ENCODE data around the gene OAT.

OAT gene

DNA sequence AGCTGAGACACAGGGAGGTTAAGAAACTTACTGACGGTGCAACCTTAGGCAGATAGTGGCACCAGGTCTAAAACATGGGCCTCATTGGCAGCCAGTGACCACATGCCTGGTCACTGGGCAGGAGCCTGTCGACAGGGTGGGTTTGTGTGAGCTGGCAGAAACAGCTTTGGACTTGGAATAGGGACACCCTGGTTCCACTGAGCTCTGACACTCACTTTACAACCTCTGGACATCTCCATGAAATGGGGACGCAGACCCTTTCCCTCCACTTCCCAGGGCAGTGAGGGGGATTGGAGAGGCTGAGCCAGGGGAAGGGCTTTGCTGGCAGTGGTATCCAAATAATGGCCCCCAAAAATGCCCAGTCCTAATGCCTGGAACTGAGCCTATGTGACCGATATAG is 49.7 kb downstream of the OAT start:
- Mint-ChIP-seq H3K4me3 (no peak overlapping the region), H3K27ac (no peak overlapping the region), H3K27me3 (peaks cover 16% of the 10 kb centered on the region), H3K36me3 (ENCODE audit: low read depth) (no peaks in the 10 kb centered on the region), H3K9me3 (no peaks in the 10 kb centered on the region), H3K4me1 (ENCODE audit: low read depth) (no peaks in the 10 kb centered on the region)
- no peak for DNase-seq

DNA sequence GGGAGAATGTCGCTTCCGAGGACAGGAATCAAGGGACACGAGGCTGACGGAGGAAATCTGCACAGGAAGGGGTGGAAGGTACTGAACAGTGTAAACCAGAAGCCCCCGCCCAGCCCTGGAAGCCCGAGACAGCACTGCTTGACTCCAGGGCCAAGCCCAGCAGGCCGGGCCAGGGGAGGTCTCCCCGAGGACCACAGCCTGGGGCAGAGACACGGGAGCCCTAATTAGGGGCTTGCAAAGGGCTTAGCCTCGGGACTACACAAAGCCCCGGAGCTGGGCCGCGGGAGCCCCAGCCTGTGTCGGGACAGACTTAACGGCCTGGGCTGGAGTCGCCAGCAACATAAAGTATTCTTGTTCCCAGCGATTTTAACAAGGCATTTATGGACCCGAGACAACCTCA is 50.8 kb downstream of the OAT start:
- Mint-ChIP-seq H3K4me3 (no peak overlapping the region), H3K27ac (no peak overlapping the region), H3K36me3 (ENCODE audit: low read depth) (no peaks in the 10 kb centered on the region), H3K9me3 (no peaks in the 10 kb centered on the region), H3K27me3 (peaks cover 16% of the 10 kb centered on the region), H3K4me1 (ENCODE audit: low read depth) (no peaks in the 10 kb centered on the region)
- no peak for DNase-seq

DNA sequence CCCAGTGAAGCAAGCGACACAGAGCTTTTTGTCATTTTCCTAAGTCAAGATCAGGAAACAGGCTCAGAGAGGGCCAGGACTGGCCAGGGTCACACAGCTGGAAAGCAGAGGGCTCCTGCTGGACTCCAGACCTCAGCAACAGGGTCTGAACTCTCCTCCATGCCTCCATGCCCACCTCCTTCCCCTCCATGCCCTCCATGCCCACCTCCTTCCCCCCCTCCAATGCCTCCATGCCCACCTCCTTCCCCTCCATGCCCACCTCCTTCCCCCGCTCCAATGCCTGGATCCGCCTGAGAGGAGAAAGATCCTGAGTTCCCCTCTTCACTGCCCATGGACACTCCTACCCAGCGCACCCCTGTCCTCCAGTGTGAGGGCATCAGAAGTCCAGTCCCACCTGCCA is 51.3 kb downstream of the OAT start:
- H3K4me1 Mint-ChIP-seq (ENCODE audit: low read depth) = no peaks in the 10 kb centered on the region
- no peak overlapping the region for H3K27ac Mint-ChIP-seq
- H3K27me3 Mint-ChIP-seq = peaks cover 16% of the 10 kb centered on the region
- H3K36me3 Mint-ChIP-seq (ENCODE audit: low read depth) = no peaks in the 10 kb centered on the region
- H3K4me3 Mint-ChIP-seq = no peak overlapping the region
- DNase-seq = no peak
- H3K9me3 Mint-ChIP-seq = no peaks in the 10 kb centered on the region

DNA sequence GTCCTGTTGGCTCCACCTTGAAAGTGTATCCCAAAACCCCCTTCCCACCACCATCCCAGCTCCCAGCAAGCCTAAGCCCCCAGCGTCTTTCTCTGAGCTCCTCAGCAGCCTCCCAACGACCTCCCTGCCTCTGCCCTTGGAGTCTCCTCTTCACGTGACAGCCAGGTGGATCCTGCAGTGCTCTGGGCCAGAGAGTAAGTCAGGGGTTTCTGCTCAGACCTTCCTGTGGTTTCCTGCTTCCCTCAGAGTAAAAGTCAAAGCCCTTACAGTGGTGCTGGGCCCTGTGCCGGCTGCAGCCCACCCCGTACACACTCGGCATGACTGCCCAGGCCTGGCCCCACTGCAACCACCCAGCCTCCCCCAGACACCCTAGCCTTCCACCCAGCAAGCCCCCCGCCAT is 51.9 kb downstream of the OAT start:
- H3K9me3 Mint-ChIP-seq = no peaks in the 10 kb centered on the region
- peaks cover 13% of the 10 kb centered on the region for H3K27me3 Mint-ChIP-seq
- no peak for DNase-seq
- no peak overlapping the region for H3K4me3 Mint-ChIP-seq
- no peaks in the 10 kb centered on the region for H3K36me3 Mint-ChIP-seq (ENCODE audit: low read depth)
- no peak overlapping the region for H3K27ac Mint-ChIP-seq
- no peaks in the 10 kb centered on the region for H3K4me1 Mint-ChIP-seq (ENCODE audit: low read depth)

DNA sequence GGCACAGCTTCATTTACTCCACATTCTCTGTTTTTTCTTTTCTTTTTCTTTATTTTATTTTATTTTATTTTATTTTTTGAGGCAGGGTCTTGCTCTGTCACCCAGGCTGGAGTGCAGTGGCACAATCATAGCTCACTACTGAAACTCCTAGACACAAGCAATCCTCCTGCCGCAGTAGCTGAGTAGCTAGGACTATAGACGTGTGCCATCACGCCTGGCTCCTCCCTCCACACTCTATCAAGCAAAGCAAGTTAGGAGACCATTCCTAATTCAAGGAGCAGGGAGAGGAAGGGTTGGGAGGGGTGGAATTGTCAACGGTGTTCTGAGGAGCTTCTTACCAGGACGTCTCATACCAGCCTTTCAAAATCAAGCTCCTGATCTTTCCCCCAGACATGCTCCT is 52.4 kb downstream of the OAT start:
- Mint-ChIP-seq H3K4me3 (no peak overlapping the region), H3K27ac (no peak overlapping the region), H3K9me3 (no peaks in the 10 kb centered on the region), H3K4me1 (ENCODE audit: low read depth) (no peaks in the 10 kb centered on the region), H3K36me3 (ENCODE audit: low read depth) (no peaks in the 10 kb centered on the region), H3K27me3 (peaks cover 11% of the 10 kb centered on the region)
- DNase-seq = no peak

DNA sequence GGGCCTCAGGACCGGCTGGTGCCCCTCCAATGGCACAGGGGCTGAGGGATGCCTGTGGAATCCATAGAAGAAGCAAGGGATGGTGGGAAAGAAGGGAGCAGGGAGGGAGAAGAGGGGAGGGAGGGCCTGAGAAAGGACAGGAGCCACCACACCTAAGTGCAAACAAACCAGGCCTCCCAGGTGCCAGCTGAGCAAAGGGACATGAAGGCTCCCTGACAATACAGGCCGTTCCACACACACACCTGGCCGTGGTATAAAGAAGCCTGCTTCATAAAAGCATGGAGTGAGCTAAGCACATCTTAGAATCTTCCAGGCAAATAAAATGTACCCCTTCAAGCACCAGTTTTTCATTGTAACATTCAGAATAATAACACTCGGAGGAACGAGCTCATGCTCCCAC is 54.0 kb downstream of the OAT start:
- Mint-ChIP-seq H3K4me3 (no peak overlapping the region), H3K27ac (no peak overlapping the region), H3K27me3 (peaks cover 2% of the 10 kb centered on the region), H3K9me3 (peaks cover 2% of the 10 kb centered on the region), H3K36me3 (ENCODE audit: low read depth) (no peaks in the 10 kb centered on the region), H3K4me1 (ENCODE audit: low read depth) (no peaks in the 10 kb centered on the region)
- no peak for DNase-seq

DNA sequence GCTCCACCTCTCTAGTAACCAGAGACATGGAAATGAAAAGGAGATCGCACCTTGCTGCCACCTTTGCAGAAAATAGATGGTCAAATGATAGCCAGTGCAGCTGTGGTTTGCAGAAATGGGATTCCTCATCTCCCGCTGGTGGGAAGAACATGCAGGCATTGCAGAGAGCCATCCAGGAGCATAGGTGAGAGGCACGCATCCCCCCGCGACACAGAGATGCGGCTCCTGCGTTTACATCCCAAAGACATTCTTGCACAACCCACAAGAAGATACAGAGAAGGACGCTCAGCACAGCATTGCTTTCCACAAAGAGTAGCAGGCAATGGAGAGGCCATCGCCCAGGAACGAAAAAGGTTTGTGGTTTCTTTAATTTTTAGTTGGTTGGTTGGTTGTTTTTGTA is 56.2 kb downstream of the OAT start:
- Mint-ChIP-seq H3K9me3 (peaks cover 6% of the 10 kb centered on the region), H3K4me3 (no peak overlapping the region), H3K27ac (no peak overlapping the region), H3K4me1 (ENCODE audit: low read depth) (no peaks in the 10 kb centered on the region), H3K27me3 (no peaks in the 10 kb centered on the region), H3K36me3 (ENCODE audit: low read depth) (no peaks in the 10 kb centered on the region)
- no peak for DNase-seq

DNA sequence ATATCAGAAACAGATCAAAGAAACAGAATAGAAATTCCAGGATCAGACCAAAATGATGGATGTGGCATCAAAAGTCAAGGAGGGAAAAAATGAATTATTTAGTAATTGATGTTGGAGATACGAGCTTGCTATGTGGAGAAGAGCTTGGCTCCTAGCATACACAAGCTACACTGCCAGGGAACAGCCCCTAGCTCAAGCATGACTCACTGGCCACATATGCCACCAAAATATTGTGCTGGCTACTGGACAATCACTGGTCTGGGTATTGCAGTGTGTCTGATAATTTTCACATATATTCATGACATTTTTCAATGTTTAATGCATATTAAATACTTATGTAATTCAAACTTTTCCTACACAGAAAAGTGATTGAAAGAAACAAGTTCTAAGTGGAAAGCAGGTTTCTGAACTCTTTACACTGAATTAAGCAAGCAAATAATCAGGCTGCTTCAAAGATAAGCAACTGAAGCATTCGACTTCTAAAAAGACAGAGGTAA is 59.3 kb downstream of the OAT start:
- peaks cover 2% of the 10 kb centered on the region for H3K27me3 Mint-ChIP-seq
- H3K36me3 Mint-ChIP-seq (ENCODE audit: low read depth) = no peaks in the 10 kb centered on the region
- no peak overlapping the region for H3K27ac Mint-ChIP-seq
- no peak overlapping the region for H3K4me3 Mint-ChIP-seq
- H3K9me3 Mint-ChIP-seq = peaks cover 6% of the 10 kb centered on the region
- H3K4me1 Mint-ChIP-seq (ENCODE audit: low read depth) = peaks cover 10% of the 10 kb centered on the region
- no peak for DNase-seq

DNA sequence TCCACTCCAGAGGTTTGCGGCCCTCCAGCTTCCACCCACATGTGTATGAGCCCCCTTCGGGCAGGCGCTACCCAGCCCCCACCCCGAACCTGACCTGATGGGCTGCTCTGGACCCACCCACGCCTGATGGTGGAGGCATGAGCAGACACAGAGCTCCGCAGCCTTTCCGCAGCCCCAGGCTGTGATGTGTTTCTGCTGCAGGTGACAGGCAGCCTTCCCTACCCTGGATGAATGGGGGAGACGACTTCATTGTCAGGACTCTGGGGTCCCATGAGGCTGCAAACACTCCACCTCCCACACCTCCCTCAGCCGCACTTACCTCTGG is 61.2 kb downstream of the OAT start:
- DNase-seq = no peak
- H3K4me3 Mint-ChIP-seq = no peak overlapping the region
- H3K27me3 Mint-ChIP-seq = peaks cover 2% of the 10 kb centered on the region
- H3K9me3 Mint-ChIP-seq = peaks cover 6% of the 10 kb centered on the region
- H3K4me1 Mint-ChIP-seq (ENCODE audit: low read depth) = peaks cover 13% of the 10 kb centered on the region
- H3K27ac Mint-ChIP-seq = no peak overlapping the region
- no peaks in the 10 kb centered on the region for H3K36me3 Mint-ChIP-seq (ENCODE audit: low read depth)

DNA sequence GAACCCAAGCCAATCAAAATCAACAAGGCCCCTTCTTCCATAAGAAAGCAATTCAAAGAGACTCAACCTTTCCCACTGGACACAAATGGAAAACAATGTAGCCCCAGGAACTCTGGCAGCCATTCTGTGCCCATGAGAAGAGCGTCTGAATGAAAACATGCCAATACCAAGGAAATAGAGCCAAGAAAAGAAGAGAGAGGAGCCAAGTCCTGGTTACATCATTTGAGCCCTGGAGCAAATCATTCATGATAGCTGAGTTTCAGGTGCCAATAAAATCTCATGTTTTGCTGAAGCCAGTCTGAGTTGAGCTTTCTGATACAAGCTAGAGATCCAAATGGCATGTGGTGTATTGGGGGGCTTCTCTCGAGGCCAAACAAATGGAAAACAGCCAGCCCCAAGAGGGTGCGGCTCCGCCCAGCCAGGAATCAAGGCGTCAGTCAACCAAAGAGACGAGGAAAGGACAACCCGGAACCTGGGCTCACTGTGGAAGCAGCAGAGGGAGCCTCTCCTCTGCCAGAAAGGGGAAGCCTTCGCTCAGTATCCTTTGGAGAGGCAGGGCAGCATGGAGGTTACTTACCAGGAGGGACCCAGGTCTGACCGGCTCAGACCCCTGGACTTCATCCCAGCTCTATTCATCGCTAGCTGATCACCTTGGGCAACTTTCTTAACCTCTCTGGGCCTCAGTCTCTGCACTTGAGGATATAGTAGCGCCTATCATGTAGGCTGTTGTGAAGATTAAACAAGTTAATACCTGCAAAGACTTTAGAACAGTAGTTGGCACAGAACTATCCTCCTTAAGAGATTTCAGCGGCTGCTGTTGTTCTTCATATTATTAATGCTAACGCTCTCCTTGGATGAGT is 61.8 kb downstream of the OAT start:
- H3K9me3 Mint-ChIP-seq = peaks cover 6% of the 10 kb centered on the region
- peaks cover 13% of the 10 kb centered on the region for H3K4me1 Mint-ChIP-seq (ENCODE audit: low read depth)
- DNase-seq = no peak
- H3K27me3 Mint-ChIP-seq = peaks cover 2% of the 10 kb centered on the region
- no peak overlapping the region for H3K4me3 Mint-ChIP-seq
- H3K36me3 Mint-ChIP-seq (ENCODE audit: low read depth) = no peaks in the 10 kb centered on the region
- H3K27ac Mint-ChIP-seq = no peak overlapping the region

DNA sequence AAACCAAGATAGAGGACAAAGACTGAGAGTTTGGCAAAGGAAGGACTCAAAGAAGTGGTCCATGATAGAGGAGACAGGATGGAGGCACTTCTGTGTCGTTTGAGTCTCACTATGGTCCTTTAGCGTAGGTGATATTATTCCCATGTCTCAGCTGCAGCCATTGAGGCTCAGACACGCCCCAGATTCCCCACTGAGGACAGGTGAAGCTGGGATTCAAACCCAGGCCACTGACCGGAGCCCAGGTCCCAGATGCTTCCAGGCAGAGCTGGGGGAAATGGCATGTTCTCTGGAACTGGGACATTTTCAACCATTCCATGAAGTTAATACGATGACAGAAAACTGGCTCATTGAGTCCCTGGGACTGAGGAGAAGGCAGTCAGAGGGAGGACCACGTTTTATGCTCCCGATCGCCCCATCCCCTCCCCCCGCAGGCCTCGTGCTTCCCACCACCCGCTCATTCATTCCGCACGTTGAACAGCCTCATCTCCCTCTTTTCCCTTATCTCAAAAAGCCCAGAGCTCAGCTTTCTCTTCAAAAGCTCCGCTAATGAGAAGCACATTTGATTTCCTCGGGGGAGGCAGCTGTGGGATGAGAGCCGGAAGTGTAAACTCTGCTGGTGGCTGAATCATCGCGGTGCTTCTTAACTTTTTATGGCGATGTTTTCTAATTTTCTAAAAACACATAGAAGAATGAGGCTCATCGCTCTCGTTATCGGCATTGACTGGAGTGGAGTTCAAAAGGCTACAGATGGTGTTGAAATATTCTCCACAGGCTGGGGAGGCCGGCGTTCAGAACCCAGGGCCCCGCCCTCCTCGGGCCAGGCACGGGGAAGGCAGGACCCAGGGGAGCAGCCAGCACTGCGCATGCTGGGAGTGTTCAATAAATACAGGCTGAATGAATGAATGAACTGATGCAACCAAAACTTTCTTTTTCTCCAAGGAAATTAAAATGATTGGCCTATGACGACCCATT is 64.0 kb downstream of the OAT start:
- Mint-ChIP-seq H3K27me3 (peaks cover 2% of the 10 kb centered on the region), H3K4me1 (ENCODE audit: low read depth) (peaks cover 13% of the 10 kb centered on the region), H3K27ac (peak overlapping the region; percentile 87), H3K9me3 (peaks cover 5% of the 10 kb centered on the region), H3K4me3 (peak overlapping the region; percentile 72), H3K36me3 (ENCODE audit: low read depth) (no peaks in the 10 kb centered on the region)
- DNase-seq = peak; percentile 63

DNA sequence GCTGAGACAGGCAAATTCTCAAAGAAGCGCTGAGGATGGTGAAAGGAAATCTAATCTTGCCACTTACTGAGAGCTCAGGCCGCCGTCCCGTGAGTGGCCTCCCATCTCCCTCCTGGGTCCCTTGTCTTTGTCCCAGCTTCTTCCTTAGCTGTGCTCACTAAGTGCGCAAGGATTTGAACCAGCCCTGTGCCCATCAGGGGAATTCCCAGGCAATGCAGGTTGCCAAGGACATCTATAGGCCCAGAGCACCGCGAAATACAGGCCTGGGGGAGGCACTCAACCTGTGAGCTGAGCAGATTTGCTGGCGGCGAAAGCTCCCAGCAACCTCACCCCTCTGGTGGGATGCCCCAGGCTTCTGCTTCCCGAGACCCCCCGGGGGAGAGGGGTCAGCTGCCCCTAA is 64.8 kb downstream of the OAT start:
- no peak overlapping the region for H3K27ac Mint-ChIP-seq

DNA sequence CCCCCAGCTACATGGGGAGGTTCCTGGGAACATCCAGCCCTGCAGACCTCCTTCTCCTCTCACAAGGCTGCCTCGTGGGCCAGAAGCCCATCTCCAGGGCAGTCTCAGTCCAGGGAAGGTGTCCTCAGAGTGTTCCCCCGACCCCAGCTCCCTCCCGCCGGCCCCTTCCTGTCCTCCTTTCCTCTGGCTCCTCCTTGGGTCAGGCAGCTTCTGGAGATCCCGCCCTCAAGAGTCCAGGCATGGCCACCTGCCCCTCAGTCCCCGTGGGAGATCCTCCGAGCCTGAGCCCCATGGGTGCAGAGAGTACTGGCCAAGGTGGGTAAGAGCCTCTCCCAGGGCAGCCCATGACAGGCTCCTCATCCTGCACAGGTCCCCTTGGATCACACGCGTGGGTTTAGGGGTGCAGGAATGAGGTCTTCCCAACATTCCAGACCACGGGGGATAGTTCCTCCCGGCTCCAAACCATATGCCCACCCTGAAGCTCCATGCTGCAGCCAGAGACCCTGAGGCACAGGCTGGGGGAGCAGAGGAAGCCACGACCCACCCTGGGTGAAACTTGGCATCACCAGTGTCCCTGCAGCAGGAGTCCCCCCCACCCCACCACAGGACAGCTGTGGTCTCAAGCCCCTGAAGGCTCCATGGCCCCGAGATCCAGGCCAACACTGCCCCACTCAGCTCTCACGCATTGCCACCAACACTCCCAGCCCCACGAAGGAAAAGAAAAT is 65.5 kb downstream of the OAT start:
- H3K4me1 Mint-ChIP-seq (ENCODE audit: low read depth) = peaks cover 13% of the 10 kb centered on the region
- H3K9me3 Mint-ChIP-seq = no peaks in the 10 kb centered on the region
- no peaks in the 10 kb centered on the region for H3K36me3 Mint-ChIP-seq (ENCODE audit: low read depth)
- no peak overlapping the region for H3K4me3 Mint-ChIP-seq
- no peak for DNase-seq
- no peak overlapping the region for H3K27ac Mint-ChIP-seq
- H3K27me3 Mint-ChIP-seq = peaks cover 2% of the 10 kb centered on the region

More for the DNA sequence above, 64.8 kb downstream of the OAT start:
- Mint-ChIP-seq H3K4me3 (peak overlapping the region; percentile 72), H3K9me3 (no peaks in the 10 kb centered on the region), H3K4me1 (ENCODE audit: low read depth) (peaks cover 13% of the 10 kb centered on the region), H3K36me3 (ENCODE audit: low read depth) (no peaks in the 10 kb centered on the region), H3K27me3 (peaks cover 2% of the 10 kb centered on the region)
- no peak for DNase-seq

DNA sequence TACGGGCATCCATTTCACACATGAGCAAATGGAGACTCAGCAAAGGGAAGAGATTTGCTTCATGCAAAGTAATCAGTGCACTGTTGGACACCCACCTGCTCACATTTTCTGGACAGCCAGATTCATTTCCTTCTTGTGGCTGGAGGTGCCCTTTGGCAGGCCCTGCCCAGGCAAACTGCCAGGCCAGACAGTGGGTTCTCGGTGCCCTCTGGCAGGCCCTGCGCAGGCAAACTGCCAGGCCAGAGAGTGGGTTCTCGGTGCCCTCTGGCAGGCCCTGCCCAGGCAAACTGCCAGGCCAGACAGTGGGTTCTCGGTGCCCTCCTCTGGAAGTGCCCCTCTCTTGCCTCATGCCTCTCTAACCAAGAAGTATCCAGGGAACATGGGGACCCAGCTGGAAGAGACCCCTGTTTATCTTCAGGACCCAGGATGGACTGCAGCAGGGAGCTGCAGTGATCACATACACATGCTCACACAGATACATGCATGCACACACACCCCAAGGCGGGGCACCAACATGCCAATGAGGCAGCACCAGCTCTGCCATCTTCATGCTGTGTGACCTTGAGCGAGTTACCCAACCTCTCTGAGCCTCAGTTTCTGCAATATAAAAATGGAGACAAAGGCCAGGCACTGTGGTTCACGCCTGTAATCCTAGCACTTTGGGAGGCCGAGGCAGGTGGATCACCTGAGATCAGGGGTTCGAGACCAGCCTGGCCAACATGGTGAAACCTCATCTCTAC is 67.1 kb downstream of the OAT start:
- Mint-ChIP-seq H3K4me3 (no peak overlapping the region), H3K4me1 (ENCODE audit: low read depth) (peaks cover 13% of the 10 kb centered on the region), H3K27ac (no peak overlapping the region), H3K27me3 (peaks cover 2% of the 10 kb centered on the region), H3K36me3 (ENCODE audit: low read depth) (no peaks in the 10 kb centered on the region), H3K9me3 (no peaks in the 10 kb centered on the region)
- no peak for DNase-seq
